HEK293T (cell line): ENCODE results near the gene PSMD6.

ENCODE experiments used
- ARNT ChIP-seq: fragments of 450-650 bp; IDR thresholded peaks from 2 replicates; pipeline ENCODE4 v1.6.1; 2017; ENCODE audit warnings: mild to moderate bottlenecking
- BHLHE40 ChIP-seq: fragments of 450-650 bp; IDR thresholded peaks from 2 replicates; pipeline ENCODE4 v1.6.1; 2016; ENCODE audit warnings: mild to moderate bottlenecking, moderate library complexity, borderline replicate concordance
- ELF4 ChIP-seq: fragments of 450-650 bp; IDR thresholded peaks from 2 replicates; pipeline ENCODE4 v1.6.1; 2017; ENCODE audit warnings: antibody characterized with exemption
- SP1 ChIP-seq: fragments of 450-650 bp; IDR thresholded peaks from 2 replicates; pipeline ENCODE4 v1.6.1; 2017
- SUZ12 ChIP-seq: fragments of 450-650 bp; IDR thresholded peaks from 2 replicates; pipeline ENCODE4 v1.6.1; 2016; ENCODE audit warnings: mild to moderate bottlenecking
- TARDBP ChIP-seq: fragments of 450-650 bp; IDR thresholded peaks from 2 replicates; pipeline ENCODE4 v1.6.1; 2016

DNA sequence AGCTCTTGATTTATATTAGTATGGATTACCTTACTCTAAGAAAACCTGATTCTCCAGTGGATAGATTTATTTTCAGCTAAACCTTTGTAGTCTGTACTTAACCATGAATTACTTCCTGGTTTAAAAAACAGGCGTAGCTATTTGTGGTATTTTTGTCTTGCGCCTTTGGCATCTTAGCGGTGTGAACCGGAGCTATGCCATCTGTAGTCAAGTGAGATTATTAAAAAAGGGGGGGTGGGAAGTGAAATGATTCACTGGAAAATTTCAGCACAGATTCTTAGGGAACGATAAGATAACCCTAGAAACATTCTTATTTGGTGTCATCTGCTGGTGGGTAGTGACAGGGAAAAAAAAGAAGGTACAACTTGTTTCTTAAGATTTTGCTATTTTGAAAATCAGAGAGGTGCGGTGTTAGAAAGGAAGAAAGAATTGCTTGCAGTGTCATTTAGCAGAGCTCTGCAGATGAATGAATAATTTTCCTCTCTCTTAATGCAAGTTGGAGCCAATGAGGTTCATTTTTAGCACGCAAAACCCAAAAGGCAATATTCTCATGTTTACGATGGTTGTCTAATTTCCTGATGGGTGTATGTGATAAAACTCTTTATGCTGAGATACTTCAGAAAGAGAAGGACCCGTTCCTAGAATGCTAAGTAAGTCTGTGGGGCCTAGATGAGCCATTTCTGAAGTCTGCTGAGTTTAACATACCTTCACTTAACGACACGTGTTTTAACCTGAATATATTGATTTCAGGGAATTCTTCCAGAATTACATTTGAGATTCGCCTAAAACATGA lies 44.0 kb downstream of the PSMD6 start:
- TF ChIP-seq ARNT (no peak), TARDBP (no peak), SP1 (no peak), SUZ12 (no peak), BHLHE40 (no peak), ELF4 (no peak)
